GM21528 (cell line): ENCODE data around the gene BRMS1.
"Not testable (repeated sequence)": the region's sequence is repeated elsewhere in the genome, so short reads cannot be mapped to it uniquely, and the experiment has no call there.

Experiments
- ATAC-seq: cut with Tn5 transposase; IDR thresholded peaks from one replicate; pipeline ENCODE4 v1.9.1; 2021; ENCODE audit warnings: mild to moderate bottlenecking, moderate library complexity; ENCODE audit not compliant: unreplicated experiment, low FRiP score

BRMS1 gene

DNA sequence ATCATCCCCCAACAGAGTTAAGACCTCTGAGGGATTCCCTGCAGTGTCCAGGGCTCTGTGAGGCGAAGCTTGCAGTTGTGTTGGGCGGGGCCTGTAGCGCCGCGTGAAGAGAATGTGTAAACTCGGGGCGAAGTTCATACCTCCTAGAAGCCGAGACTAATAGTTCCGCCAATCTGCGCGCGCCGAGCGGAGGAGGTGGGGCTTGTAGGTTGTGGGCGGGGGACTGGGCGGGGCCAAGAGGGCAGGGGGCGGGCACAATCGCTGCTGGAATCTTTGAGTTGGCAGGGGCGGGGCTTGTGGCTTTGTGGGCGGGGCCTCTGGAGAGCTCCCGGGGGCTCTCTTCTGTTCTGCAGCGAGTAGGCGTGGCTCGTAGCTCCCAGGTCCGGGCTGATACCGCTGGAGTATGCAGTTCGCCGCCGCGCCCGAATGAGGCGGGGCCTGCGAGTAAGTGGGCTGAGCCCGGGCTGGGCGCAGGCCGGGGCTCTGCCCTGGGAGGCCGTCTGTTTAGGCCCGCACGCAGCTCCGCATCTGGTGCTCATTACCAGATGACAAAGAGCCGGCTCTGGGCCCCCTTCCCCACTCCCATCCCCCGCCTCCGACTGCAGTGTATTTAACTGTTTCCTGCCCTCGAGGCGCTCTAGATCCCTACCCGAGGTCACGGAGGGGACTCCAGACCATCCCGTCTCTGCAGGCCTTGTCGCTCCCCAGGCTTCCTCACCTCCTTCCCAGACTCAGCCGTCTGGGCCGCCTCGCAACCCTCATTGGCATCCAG is 32.2 kb downstream of the BRMS1 start:
- ATAC-seq = peak; percentile 59

GRCh38 chr11:66311965-66312548 is 32.8 kb downstream of the BRMS1 start:
- ATAC-seq = peak; percentile 55

DNA sequence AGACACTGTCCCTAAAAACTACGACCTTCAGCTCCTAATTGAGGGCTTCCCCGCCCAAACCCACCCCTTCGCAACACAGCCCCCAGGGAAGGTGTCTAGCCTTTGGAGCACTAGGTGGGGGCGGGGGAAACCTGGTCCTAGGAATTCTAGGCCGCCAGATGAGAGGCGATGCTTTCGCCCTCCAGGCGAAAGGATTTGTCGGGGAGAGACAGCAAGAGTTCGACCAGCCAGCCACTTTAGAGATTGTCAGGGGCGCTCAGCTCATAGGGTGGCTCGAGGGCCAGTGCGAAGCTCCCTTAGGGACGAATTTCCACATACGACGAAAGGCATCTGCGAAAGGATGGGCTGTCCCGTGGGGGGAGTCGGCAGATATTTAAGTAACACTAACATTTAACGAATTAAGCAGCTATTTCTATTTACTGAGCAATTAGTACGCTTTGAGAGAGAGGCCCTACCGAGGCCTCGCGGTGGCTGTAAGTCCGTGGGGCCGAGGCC is 33.4 kb downstream of the BRMS1 start:
- ATAC-seq = peak; percentile 3

DNA sequence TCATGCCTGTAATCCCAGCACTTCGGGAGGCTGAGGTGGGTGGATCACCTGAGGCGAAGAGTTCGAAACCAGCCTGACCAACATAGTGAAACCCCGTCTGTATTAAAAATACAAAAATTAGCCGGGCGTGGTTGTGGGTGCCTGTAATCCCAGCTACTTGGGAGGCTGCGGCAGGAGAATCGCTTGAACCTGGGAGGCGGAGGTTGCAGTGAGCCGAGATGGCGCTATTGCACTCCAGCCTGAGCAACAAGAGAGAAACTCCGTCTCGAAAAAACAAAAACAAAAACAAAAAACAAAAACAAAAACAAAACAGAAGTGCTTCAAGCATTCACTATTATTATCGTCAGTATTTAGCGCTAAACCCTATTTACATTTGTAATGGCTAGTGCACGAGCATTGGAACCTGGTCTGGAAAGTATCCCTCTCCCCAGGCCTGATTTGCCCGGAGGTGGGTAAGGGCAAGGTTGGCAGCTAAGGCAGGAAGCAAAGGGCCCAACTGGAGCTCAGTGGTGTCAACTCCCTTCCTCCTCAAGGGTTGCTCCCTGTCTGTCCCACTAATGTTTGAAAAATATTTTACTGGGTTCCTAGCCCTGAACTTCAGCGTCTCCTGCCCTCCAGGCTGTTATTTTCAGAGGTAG is 34.0 kb downstream of the BRMS1 start:
- ATAC-seq = not testable (repeated sequence)

- ATAC-seq = no peak
These were observed 34.6 kb downstream of the BRMS1 start for GRCh38 chr11:66310324-66310723.

GRCh38 chr11:66309475-66309874 is 35.4 kb downstream of the BRMS1 start:
- ATAC-seq = no peak

DNA sequence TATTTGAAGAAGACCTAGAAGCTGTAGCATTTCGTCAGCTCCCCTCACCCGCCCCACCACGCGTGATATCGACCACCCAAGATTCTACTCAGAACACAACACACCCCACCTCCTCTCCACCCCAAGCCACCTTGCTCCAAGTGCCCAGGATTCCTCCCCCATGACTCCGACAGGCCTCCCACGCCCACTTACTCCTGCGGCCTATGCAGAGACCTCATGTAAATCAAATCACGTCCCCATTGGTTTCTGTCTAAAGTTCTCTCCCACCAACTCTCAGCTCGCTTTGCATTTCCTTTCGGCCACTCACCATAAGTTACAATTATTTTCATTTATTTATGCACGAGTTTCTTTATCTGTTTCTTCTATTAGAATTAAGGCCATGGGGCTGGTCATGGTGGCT is 42.2 kb downstream of the BRMS1 start:
- ATAC-seq = no peak

- no peak for ATAC-seq
These were observed 45.7 kb downstream of the BRMS1 start for GRCh38 chr11:66299186-66299585.

DNA sequence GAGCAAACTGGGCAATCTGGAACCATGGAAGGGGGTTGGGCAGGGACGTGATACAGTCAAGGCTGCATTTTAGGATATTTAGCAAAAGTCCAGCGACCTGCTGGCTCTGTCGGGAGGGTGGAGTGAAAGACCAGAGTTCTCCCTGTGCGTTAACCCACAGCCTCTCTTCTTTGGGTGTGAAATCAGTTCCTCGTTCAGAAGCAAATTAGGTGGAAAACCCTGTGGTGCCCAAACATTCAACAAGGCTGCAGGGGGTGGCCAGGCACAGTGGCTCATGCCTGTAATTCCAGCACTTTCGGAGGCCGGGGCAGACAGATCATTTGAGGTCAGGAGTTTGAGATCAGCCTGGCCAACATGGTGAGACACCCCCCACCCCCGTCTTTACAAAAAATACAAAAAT is 47.3 kb downstream of the BRMS1 start:
- no peak for ATAC-seq

- ATAC-seq = no peak
These were observed 50.0 kb downstream of the BRMS1 start for GRCh38 chr11:66294626-66295620.

- no peak for ATAC-seq
These were observed 50.9 kb downstream of the BRMS1 start for GRCh38 chr11:66293777-66294625.

DNA sequence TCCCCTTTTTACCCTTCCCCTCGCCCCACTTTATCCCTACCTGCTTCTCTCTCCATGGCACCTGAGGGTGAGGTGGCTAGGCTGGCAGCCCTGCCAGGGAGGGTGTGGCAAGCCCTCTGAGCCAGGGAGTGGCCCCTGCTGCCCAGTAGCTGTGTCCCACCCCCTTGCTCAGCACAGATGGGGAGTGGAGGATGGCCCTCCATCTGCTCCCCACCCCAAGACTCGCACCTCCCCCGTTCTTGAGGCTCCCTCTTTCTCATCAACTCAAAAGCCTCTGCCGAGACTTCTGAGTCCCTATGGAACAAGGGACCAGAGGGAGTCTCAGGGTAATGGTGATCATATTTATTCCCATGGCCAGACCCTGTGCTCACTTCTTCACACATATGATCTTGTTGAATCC is 51.6 kb downstream of the BRMS1 start:
- no peak for ATAC-seq

DNA sequence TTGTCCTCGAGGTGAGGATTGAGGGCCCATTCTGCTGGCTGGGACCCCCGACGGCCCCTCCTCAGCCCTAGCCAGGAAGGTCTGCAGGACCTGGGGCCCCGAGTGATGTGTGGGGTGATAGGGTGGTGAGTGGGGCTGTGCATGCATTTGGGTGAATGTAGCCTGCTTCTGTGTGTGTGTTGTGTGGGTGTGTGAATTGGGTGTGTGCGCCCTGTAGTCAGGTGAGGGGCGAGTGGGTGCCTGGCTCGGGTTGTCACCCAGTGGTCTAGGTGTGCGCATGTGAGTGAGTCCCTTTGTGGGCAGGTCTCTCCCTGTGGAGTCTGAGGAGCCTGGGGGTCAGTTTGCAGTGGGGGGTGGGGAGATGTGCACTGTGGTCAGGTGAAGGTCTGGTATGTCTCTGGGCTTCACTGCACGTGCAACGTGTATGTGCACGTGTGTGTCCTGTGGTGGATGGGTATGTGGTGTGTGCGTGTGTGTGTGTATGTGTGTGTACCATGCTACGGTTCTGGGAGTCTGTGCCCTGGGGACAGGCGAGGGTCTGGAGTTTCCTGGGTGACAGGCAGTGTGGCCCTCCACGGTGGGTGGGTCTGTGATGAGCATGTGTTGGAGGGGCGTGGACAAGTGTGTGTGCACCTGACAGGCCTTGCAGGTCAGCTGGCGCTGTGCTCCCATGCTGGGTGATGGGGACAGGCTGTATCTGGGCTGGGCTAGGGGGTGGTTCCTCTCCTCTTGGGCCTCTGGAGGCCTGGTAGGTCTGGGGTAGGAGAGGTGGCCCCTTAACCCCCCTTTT is 52.2 kb downstream of the BRMS1 start:
- no peak for ATAC-seq

DNA sequence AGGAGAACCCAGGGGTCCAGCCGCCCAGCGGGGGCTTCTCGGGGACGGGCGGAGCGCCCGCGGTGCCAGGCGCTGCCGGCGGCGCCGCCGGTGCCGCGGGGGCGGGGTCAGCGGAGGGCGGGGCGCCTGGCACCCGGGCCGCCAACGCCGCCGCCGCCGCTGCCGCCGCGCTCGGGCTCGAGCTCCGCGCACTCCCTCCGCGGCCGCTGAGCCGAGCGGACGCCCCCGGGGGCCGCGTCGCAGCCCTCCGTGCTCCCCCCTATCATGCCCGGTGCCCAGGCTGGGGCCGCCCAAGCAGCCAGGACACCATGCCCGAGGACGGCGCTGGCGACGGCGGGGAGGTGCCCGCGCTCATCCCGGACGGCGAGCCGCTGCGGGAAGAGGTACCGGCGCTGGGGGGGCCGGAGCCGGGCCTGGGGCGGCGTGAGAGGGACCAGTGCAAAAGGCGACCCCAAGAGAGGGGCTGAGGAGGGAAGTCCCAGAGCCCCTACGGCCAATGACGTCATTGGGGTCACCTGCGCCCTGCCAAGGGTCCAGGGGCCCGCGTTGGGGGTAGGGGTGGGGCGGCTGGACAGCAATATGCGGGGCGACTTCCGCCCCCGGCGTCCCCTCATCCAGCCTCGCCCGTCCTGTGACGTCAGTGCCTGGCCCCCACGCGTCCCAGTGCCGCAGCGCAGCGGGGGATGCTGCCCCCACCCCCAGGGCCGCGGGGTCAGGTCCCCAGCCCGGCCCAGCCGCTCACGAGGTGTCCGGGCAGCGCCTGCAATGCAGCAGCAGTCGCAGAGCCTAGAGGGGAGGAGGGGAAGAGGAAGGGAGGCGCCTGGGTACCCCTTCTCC is 53.0 kb downstream of the BRMS1 start, which contains the start of gene TMEM151A:
Gene TMEM151A (plus strand): TSS at position 189 of the 837 bp plus-strand sequence. CDS start 120 bp downstream, at position 309.
- no peak for ATAC-seq

DNA sequence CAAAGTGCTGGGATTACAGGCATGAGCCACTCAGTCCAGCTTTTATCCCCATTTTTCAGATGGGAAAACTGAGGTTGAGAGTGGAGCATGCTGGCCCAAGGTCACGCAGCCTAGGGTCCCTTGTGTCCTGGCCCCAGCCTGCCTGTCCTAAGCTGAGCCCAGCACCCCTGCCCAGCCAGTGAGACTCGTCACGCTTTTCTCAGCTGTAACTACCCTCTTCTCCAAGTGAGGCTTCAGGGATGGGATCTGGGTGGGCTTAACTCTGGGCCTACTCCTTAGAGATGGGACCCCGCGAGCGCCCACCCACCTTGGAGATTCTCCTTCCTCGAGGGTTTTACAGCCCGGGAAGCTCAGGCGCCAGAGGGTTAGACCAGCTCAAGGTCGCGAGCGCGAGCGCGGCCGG is 53.6 kb downstream of the BRMS1 start:
- ATAC-seq = no peak

GRCh38 chr11:66290330-66290621 is 54.6 kb downstream of the BRMS1 start:
- no peak for ATAC-seq

GRCh38 chr11:66289548-66290329 is 55.2 kb downstream of the BRMS1 start:
- ATAC-seq = peak; percentile 39
